Measurements from ENCODE around the gene C2orf74.

GRCh38 chr2:61181382-61182058, 19.5 kb downstream of the C2orf74 start:
- TF ChIP-seq CTCF (IDR thresholded peaks at IDR 0.05): no peak
- no peak for TF ChIP-seq POLR2A (IDR thresholded peaks at IDR 0.05)

Data from Peyer's patch (tissue), 4 donors.